ENCODE data around the gene CD79B. TPM values are rescaled to one million over a fixed set of nuclear protein-coding genes. Genes with fewer than 3 reads are reported as not detected.

CD79B gene
- total and polyA plus RNA-seq, 2 of the 8 experiments (the other 6 are each of a cell fraction or from before 2014, with no cell fraction given), result 1.5 to 3.9 TPM

GRCh38 chr17:63911041-63911635 is 21.0 kb downstream of the CD79B start, which contains the start of gene CSHL1:
Gene CSHL1 (minus strand): TSS chr17:63911258. CDS start chr17:63911196, 62 bp downstream.
- POLR2A ChIA-PET (ENCODE audit: partially characterized antibody), result interaction anchor here (1.0 to 1.4 kb wide), 3 partner anchors 13 to 234 kb away, joined by 3 to 4 read pairs (median 3); no protein-coding TSS in a partner anchor
- no peak within 1 kb of the TSS for H3K4ac ChIP-seq (replicated peaks; ENCODE audit: insufficient read length, low read depth, low read length)
- H2BK12ac ChIP-seq (ENCODE audit: low read depth, low read length), result peak within 1 kb of the TSS; percentile 77; the same call in 1 of the 2 replicates
- H2BK120ac ChIP-seq (replicated peaks; ENCODE audit: low read depth, low read length), result no peak within 1 kb of the TSS
- no peak within 1 kb of the TSS for H2BK15ac ChIP-seq (ENCODE audit: low read length)
- no peak within 1 kb of the TSS for H2BK5ac ChIP-seq (ENCODE audit: low read depth, low read length)
- no peaks in the 10 kb centered on the region for H3K79me2 ChIP-seq (ENCODE audit: control insufficient read depth in 1 of 2, insufficient read depth in 2 of 2, low read length in 2 of 2)
- H3K9me3 ChIP-seq (ENCODE audit: insufficient read depth in 2 of 2, low read depth in 1 of 2, low read length in 1 of 2), result no peaks in the 10 kb centered on the region
- H2AK5ac ChIP-seq (ENCODE audit: low read depth, low read length), result no peak within 1 kb of the TSS
- no peak within 1 kb of the TSS for H3K27ac ChIP-seq (ENCODE audit: low read depth, low read length)
- H3K23me2 ChIP-seq (ENCODE audit: low read depth, low read length), result no peaks in the 10 kb centered on the region
- 0 out of 4 replicates have a peak within 1 kb of the TSS, but pooled peaks of 1 of the 2 experiments have one; percentile 11 for H3K4me2 ChIP-seq (ENCODE audit: insufficient read depth in 1 of 2, low read depth in 2 of 2, low read length in 2 of 2)
- DNase-seq (ENCODE audit: low read depth in 1 of 2, low spot score in 2 of 2) (no peak), FAIRE-seq (no peak)
- H3K79me1 ChIP-seq (ENCODE audit: low read depth, low read length), result no peaks in the 10 kb centered on the region
- no peak within 1 kb of the TSS for H4K5ac ChIP-seq (ENCODE audit: insufficient read length, low read depth, low read length)
- H3K23ac ChIP-seq (ENCODE audit: insufficient read length), result no peak within 1 kb of the TSS
- H4K20me1 ChIP-seq (replicated peaks in 1 of 2; ENCODE audit: control insufficient read depth in 1 of 2, insufficient read depth in 2 of 2, low read length in 2 of 2), result no peaks in the 10 kb centered on the region
- WGBS, 2 experiments (ENCODE audit: extremely low coverage in 1 of 2, insufficient coverage in 1 of 2, insufficient read length in 1 of 2, insufficient replicate concordance in 2 of 2, low coverage in 1 of 2, low lambda C conversion rate in 2 of 2, missing lambda C conversion rate in 1 of 2), result 74% methylated on average over 15 of the region's 15 CpGs; no CpG with 5 or more reads in 1 of the 2 experiments
- H3K14ac ChIP-seq (ENCODE audit: insufficient read length), result no peak within 1 kb of the TSS
- H3K27me3 ChIP-seq (replicated peaks in 1 of 4; ENCODE audit: control insufficient read depth in 3 of 4, extremely low read depth in 1 of 4, insufficient read depth in 3 of 4, low read length in 3 of 4), result no peaks in the 10 kb centered on the region
- H3K4me3 ChIP-seq (ENCODE audit: extremely low read depth in 1 of 4, insufficient read depth in 2 of 4, low read depth in 3 of 4, low read length in 4 of 4), result no peak within 1 kb of the TSS
- no peak within 1 kb of the TSS for H3K9ac ChIP-seq (replicated peaks in 1 of 4; ENCODE audit: extremely low read depth in 1 of 4, low read depth in 3 of 4, low read length in 3 of 4)
- no peak within 1 kb of the TSS for H4K91ac ChIP-seq (replicated peaks; ENCODE audit: insufficient read length, low read length)
- no peak for TF ChIP-seq ASH2L (IDR thresholded peaks at IDR 0.05; ENCODE audit: low read length)
- no peak for TF ChIP-seq BCL11A (IDR thresholded peaks at IDR 0.05; ENCODE audit: low read depth in 2 of 2, low read length in 2 of 2)
- no peak for TF ChIP-seq TEAD4 (IDR thresholded peaks at IDR 0.05; ENCODE audit: low read depth, low read length)
- TF ChIP-seq RAD21 (IDR thresholded peaks at IDR 0.05 in 1 of 2, conservative IDR thresholded peaks at IDR 0.05 in 1 of 2; ENCODE audit: low read depth in 2 of 2, low read length in 2 of 2), result no peak
- TF ChIP-seq HDAC2 (IDR thresholded peaks at IDR 0.05; ENCODE audit: borderline replicate concordance in 1 of 2, low read depth in 2 of 2, low read length in 2 of 2), result no peak
- TF ChIP-seq SIX5 (IDR thresholded peaks at IDR 0.05; ENCODE audit: low read depth, low read length), result no peak
- TF ChIP-seq KDM5A (IDR thresholded peaks at IDR 0.05; ENCODE audit: low read length), result no peak
- no peak for TF ChIP-seq SIN3A (conservative IDR thresholded peaks at IDR 0.05 in 1 of 2, IDR thresholded peaks at IDR 0.05 in 1 of 2; ENCODE audit: low read depth in 1 of 2, low read length in 2 of 2)
- CTCF ChIA-PET (ENCODE audit: partially characterized antibody), result interaction anchor here (0.5 to 11.2 kb wide), 44 partner anchors 8 to 451 kb away, joined by 3 to 270 read pairs (median 5); partner anchors contain the start of genes CD79B, CSH1, GH1 and GH2
- H3K4me1 ChIP-seq (replicated peaks in 1 of 4; ENCODE audit: control insufficient read depth in 3 of 4, insufficient read depth in 4 of 4, low read length in 3 of 4), result peaks cover 0 to 4% (median under 1%) of the 10 kb centered on the region in 4 experiments; a peak in 2 of 7 replicates
- no peak within 1 kb of the TSS for H3K18ac ChIP-seq (ENCODE audit: extremely low read depth, low read length)
- H3K36me3 ChIP-seq (ENCODE audit: control insufficient read depth in 2 of 4, insufficient read depth in 4 of 4, low read length in 3 of 4), result no peaks in the 10 kb centered on the region
- H2AFZ ChIP-seq (ENCODE audit: low read length), result no peak within 1 kb of the TSS; the same call in 1 of the 2 replicates
- no peak within 1 kb of the TSS for H4K8ac ChIP-seq (ENCODE audit: extremely low read depth, insufficient read depth, low read length)
- H2BK20ac ChIP-seq (ENCODE audit: low read length), result no peak within 1 kb of the TSS
- no peak within 1 kb of the TSS for H3K56ac ChIP-seq (replicated peaks; ENCODE audit: insufficient read length, low read depth, low read length)
